Gastroesophageal sphincter (tissue), 3 donors: Measurements from ENCODE around the gene TTC8.

Experiments used
- CTCF ChIP-seq, 4 experiments: fragments of 200-600 bp in 2 of 4; fragments of 450-650 bp in 2 of 4; sonication (generic) in 1 of 4; IDR thresholded peaks; one replicate each; pipeline ENCODE4 v1.5.1; 2017 to 2019; ENCODE audit warnings: antibody characterized with exemption in 4 of 4, mild to moderate bottlenecking in 2 of 4, moderate library complexity in 2 of 4
- EP300 ChIP-seq: sonication (generic); formaldehyde crosslinking; IDR thresholded peaks from one replicate; pipeline ENCODE4 v1.6.1; 2017; ENCODE audit warnings: antibody characterized with exemption, mild to moderate bottlenecking
- POLR2A ChIP-seq, 2 donors: fragments of 450-650 bp; IDR thresholded peaks; one replicate each; pipeline ENCODE4 v1.6.1; 2017; ENCODE audit warnings: antibody characterized with exemption in 2 of 2, mild to moderate bottlenecking in 2 of 2, moderate library complexity in 1 of 2
- POLR2AphosphoS5 ChIP-seq: sonication (generic); formaldehyde crosslinking; IDR thresholded peaks from one replicate; pipeline ENCODE4 v1.6.1; 2017; ENCODE audit warnings: antibody characterized with exemption

DNA sequence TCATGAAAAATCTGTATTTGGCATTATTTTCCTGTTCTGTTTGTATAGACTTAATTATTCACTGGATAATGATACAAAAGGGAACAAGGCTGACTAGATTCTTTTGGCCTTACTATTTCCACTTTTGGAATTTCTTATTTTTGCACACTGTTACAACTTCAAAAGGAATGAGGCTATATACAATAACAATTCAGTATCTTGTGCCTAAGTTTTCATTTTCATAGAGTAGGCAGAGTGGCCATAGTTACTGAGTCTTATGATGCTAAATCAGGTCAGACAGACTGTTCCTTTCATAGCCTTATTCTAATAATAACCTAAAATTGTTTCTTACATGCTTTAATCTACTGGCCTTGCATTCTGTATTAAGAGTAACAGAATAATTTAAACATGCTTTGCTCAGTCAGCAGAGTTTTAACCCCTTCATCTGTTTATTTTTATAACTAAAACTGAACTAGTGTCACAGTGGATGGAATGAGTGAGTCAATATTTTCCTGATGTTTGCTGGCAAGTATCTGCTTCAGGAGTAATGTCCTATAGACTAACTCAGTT, 10.5 kb downstream of the TTC8 start:
- TF ChIP-seq CTCF (IDR thresholded peaks at IDR 0.05) (no peak), POLR2AphosphoS5 (no peak), POLR2A (IDR thresholded peaks at IDR 0.05) (no peak), EP300 (no peak)
